HCT116 (cell line): ENCODE results near the gene UACA. TPM values are rescaled to one million over a fixed set of nuclear protein-coding genes. Genes with fewer than 3 reads are reported as not detected.
A peak's percentile ranks its signal among the peaks of the same experiment; 100 is the strongest.

Experiments
- ATAC-seq: fragments of 200-7000 bp; cut with Tn5 transposase; 2 replicates; pipeline ENCODE4 v1.9.1; 2020; ENCODE audit warnings: mild to moderate bottlenecking, moderate library complexity
- BruUV-seq: library from RNA; stranded (reverse); fragments of 400-500 nt; replicated peaks from 2 replicates; lab custom pipeline; 2021; lab: Mats Ljungman, UMichigan
- CTCF ChIA-PET: fragments of 300-600 bp; sonication (Branson Sonifier 250); formaldehyde crosslinking; loops from one replicate; lab custom pipeline; 2021; ENCODE audit warnings: antibody characterized with exemption; lab: Charles Lee
- POLR2A ChIA-PET: fragments of 300-600, 350-600 bp; sonication (Branson Sonifier 250); formaldehyde crosslinking; loops from one replicate; lab custom pipeline; 2021; ENCODE audit warnings: antibody characterized with exemption; lab: Charles Lee
- RAD21 ChIA-PET, 2 experiments: fragments of 300-600 bp; sonication (Branson Sonifier 250); formaldehyde crosslinking; loops; one replicate each; lab custom pipeline; 2023; ENCODE audit warnings: low total read pairs in 2 of 2; ENCODE audit not compliant: uncharacterized antibody in 2 of 2, unreplicated experiment in 2 of 2, low non-redundant PET in 1 of 2; lab: Charles Lee
- DNase-seq: peaks from one replicate; pipeline ENCODE4 v3.0.0-alpha.2; 2010; ENCODE audit warnings: low read depth, low spot score
- H2AFZ ChIP-seq: fragments of 200-600 bp; shearing (Covaris generic), sonication (generic); 2 replicates; pipeline ENCODE4 v1.6.1; 2017; ENCODE audit warnings: low read depth, mixed run types, mixed read lengths, antibody characterized with exemption, low read length; ENCODE audit not compliant: poor library complexity, severe bottlenecking
- H3K27ac ChIP-seq: 2 replicates; pipeline ENCODE4 v1.5.1; 2012; ENCODE audit warnings: low read depth, low read length
- H3K27me3 ChIP-seq: fragments of 200-600 bp; sonication (generic); 2 replicates; pipeline ENCODE4 v1.6.1; 2016; ENCODE audit warnings: mixed run types, low read length, mixed read lengths; ENCODE audit not compliant: insufficient read depth
- H3K36me3 ChIP-seq, 2 experiments: fragments of 200-500 bp in 1 of 2; fragments of 200-600 bp in 1 of 2; sonication (Bioruptor generic) in 1 of 2; sonication (generic) in 1 of 2; 2 replicates each; pipeline versions ENCODE4 v1.5.1 to v1.6.1; 2014 to 2016; ENCODE audit warnings: low read length in 2 of 2, inconsistent platforms in 1 of 2, mixed read lengths in 1 of 2, mixed run types in 1 of 2; ENCODE audit not compliant: insufficient read depth in 2 of 2, control insufficient read depth in 1 of 2
- H3K4me1 ChIP-seq, 2 experiments: fragments of 200-600 bp in 1 of 2; sonication (generic) in 1 of 2; 2 replicates each; pipeline versions ENCODE4 v1.5.1 to v1.6.1; 2012 to 2017; ENCODE audit warnings: low read length in 2 of 2, inconsistent platforms in 1 of 2, mild to moderate bottlenecking in 1 of 2, mixed read lengths in 1 of 2, mixed run types in 1 of 2, moderate library complexity in 1 of 2; ENCODE audit not compliant: insufficient read depth in 2 of 2, control insufficient read depth in 1 of 2
- H3K4me2 ChIP-seq: fragments of 200-600 bp; sonication (generic); 2 replicates; pipeline ENCODE4 v1.6.1; 2017; ENCODE audit warnings: mixed run types, low read length, mixed read lengths
- H3K4me3 ChIP-seq, 2 experiments: fragments of 200-600 bp in 1 of 2; sonication (generic) in 1 of 2; replicated peaks in 1 of 2; 2 replicates each; pipeline ENCODE4 v1.5.1; 2011 to 2016; ENCODE audit warnings: low read length in 2 of 2, control low read depth in 1 of 2, low read depth in 1 of 2, mild to moderate bottlenecking in 1 of 2, mixed read lengths in 1 of 2, mixed run types in 1 of 2
- H3K79me2 ChIP-seq: fragments of 200-600 bp; sonication (generic); 2 replicates; pipeline ENCODE4 v1.6.1; 2017; ENCODE audit warnings: mild to moderate bottlenecking, mixed run types, low read length, moderate library complexity, mixed read lengths; ENCODE audit not compliant: insufficient read depth
- H3K9ac ChIP-seq: fragments of 200-600 bp; sonication (generic); 2 replicates; pipeline ENCODE4 v1.6.1; 2016; ENCODE audit warnings: low read length, mixed read lengths
- H3K9me2 ChIP-seq: fragments of 200-600 bp; sonication (generic), shearing (Covaris generic); 2 replicates; pipeline ENCODE4 v1.6.1; 2017; ENCODE audit warnings: mixed run types, mild to moderate bottlenecking, moderate library complexity; ENCODE audit not compliant: insufficient read depth
- H3K9me3 ChIP-seq, 2 experiments: fragments of 200-500 bp in 1 of 2; fragments of 200-600 bp in 1 of 2; sonication (Bioruptor generic) in 1 of 2; sonication (generic) in 1 of 2; 2 replicates each; pipeline ENCODE4 v1.6.1; 2014 to 2017; ENCODE audit warnings: low read length in 2 of 2, mixed read lengths in 2 of 2, inconsistent platforms in 1 of 2, low read depth in 1 of 2, mild to moderate bottlenecking in 1 of 2, mixed run types in 1 of 2, moderate library complexity in 1 of 2; ENCODE audit not compliant: control insufficient read depth in 1 of 2, insufficient read depth in 1 of 2
- H4K20me1 ChIP-seq: fragments of 200-600 bp; sonication (generic), shearing (Covaris generic); 2 replicates; pipeline ENCODE4 v1.6.1; 2017; ENCODE audit warnings: mixed run types, mild to moderate bottlenecking, moderate library complexity; ENCODE audit not compliant: insufficient read depth
- CBX3 ChIP-seq: IDR thresholded peaks from 2 replicates; pipeline ENCODE4 v1.6.1; 2012; ENCODE audit warnings: low read depth
- CEBPB ChIP-seq: IDR thresholded peaks from 2 replicates; pipeline ENCODE4 v1.6.1; 2012; ENCODE audit warnings: low read depth
- EGR1 ChIP-seq: IDR thresholded peaks from 2 replicates; pipeline ENCODE4 v1.6.1; 2012; ENCODE audit warnings: low read depth
- ELF1 ChIP-seq: IDR thresholded peaks from 2 replicates; pipeline ENCODE4 v1.6.1; 2012; ENCODE audit warnings: low read depth, borderline replicate concordance
- EZH2 ChIP-seq: fragments of 200-600 bp; sonication (generic); IDR thresholded peaks from 2 replicates; pipeline ENCODE4 v1.6.1; 2017; ENCODE audit warnings: antibody characterized with exemption, mixed run types
- EZH2phosphoT487 ChIP-seq: fragments of 200-600 bp; IDR thresholded peaks from 2 replicates; pipeline ENCODE4 v1.6.1; 2018; ENCODE audit warnings: antibody characterized with exemption, borderline replicate concordance
- FOSL1 ChIP-seq: IDR thresholded peaks from 2 replicates; pipeline ENCODE4 v1.6.1; 2012; ENCODE audit warnings: low read depth
- JUND ChIP-seq: IDR thresholded peaks from 2 replicates; pipeline ENCODE4 v1.6.1; 2012
- POLR2A ChIP-seq: IDR thresholded peaks from 2 replicates; pipeline ENCODE4 v1.7.0; 2011; ENCODE audit warnings: borderline replicate concordance; ENCODE audit not compliant: insufficient read depth, insufficient read length; ENCODE audit errors: extremely low read depth
- POLR2AphosphoS5 ChIP-seq: IDR thresholded peaks from 2 replicates; pipeline ENCODE4 v1.6.1; 2011; ENCODE audit warnings: mild to moderate bottlenecking, low read depth, low read length, moderate library complexity
- RAD21 ChIP-seq: IDR thresholded peaks from 2 replicates; pipeline ENCODE4 v1.6.1; 2012; ENCODE audit warnings: low read depth, mild to moderate bottlenecking
- SIN3A ChIP-seq: IDR thresholded peaks from 2 replicates; pipeline ENCODE4 v1.6.1; 2012; ENCODE audit warnings: low read depth
- SP1 ChIP-seq: IDR thresholded peaks from 2 replicates; pipeline ENCODE4 v1.6.1; 2012; ENCODE audit warnings: low read depth
- SRF ChIP-seq: IDR thresholded peaks from 2 replicates; pipeline ENCODE4 v1.6.1; 2012; ENCODE audit warnings: low read depth
- TCF7L2 ChIP-seq: IDR thresholded peaks from 2 replicates; pipeline ENCODE4 v1.7.0; 2011; ENCODE audit warnings: borderline replicate concordance, inconsistent platforms; ENCODE audit not compliant: insufficient read depth, insufficient read length; ENCODE audit errors: extremely low read depth
- YY1 ChIP-seq: IDR thresholded peaks from 2 replicates; pipeline ENCODE4 v1.6.1; 2011; ENCODE audit warnings: low read length, low read depth, moderate library complexity, mild to moderate bottlenecking; ENCODE audit not compliant: insufficient replicate concordance; ENCODE audit errors: extremely low read depth
- ZFX ChIP-seq: fragments of 450-650 bp; IDR thresholded peaks from 2 replicates; pipeline ENCODE4 v1.6.1; 2017
- intact Hi-C: fragments of 100-400 bp; cut with micrococcal nuclease; formaldehyde crosslinking; loops from 2 replicates; pipeline ENCODE4 v1.10.0; 2022
- total RNA-seq: library from RNA; stranded (reverse); gene quantifications from one replicate; pipeline ENCODE4 v1.2.1, GENCODE V29; 2021; ENCODE audit not compliant: unreplicated experiment
- TF ChIP-seq, protein P1 (sequence below): IDR thresholded peaks from 2 replicates; pipeline ENCODE4 v1.6.1; 2012
- TF ChIP-seq, protein P2 (sequence below), 3 experiments: fragments of 200-600 bp in 1 of 3; sonication (generic) in 1 of 3; IDR thresholded peaks in 2 of 3; conservative IDR thresholded peaks in 1 of 3; 2 replicates each; pipeline ENCODE4 v1.5.1; 2012 to 2017; ENCODE audit warnings: low read depth in 2 of 3, low read length in 2 of 3, antibody characterized with exemption in 1 of 3, borderline replicate concordance in 1 of 3, control low read depth in 1 of 3, mild to moderate bottlenecking in 1 of 3, mixed read lengths in 1 of 3, mixed run types in 1 of 3, moderate library complexity in 1 of 3; ENCODE audit not compliant: insufficient read depth in 1 of 3

UACA gene
- total RNA-seq, 1 experiment from 2014 or later = 47.4 TPM

DNA sequence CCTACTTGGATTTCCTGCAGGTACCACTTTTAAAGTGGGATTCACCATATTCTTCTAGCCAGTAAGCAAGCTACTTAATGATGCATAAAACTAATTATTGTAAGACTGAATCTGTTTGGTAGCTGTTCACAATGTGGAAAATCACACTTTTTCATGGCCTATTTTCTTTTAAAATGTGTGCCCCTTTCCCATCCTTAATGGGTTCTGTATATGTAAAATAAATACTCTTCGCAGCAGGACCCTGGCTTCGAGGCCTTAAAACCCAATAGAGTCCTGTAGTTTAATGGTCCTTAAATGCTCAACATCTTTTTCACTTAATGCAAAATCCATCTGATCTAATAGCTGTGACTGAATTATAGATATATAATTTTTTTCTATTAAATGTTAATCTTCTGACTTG lies 111.0 kb downstream of the UACA start:
- Histone ChIP-seq H3K79me2 (no peaks in the 10 kb centered on the region), H3K9me2 (no peaks in the 10 kb centered on the region), H3K27ac (no peak overlapping the region), H3K4me1 (no peaks in the 10 kb centered on the region), H2AFZ (no peak overlapping the region), H3K9me3 (no peaks in the 10 kb centered on the region), H3K36me3 (peaks cover 0 to 3% of the 10 kb centered on the region in 2 experiments; a peak in 1 of 4 replicates), H3K4me3 (no peak overlapping the region), H3K9ac (no peak overlapping the region), H4K20me1 (no peaks in the 10 kb centered on the region), H3K4me2 (no peak overlapping the region), H3K27me3 (no peaks in the 10 kb centered on the region)
- no TSS peak for BruUV-seq
- intact Hi-C loops = no loop called here
- DNase-seq = no peak
- CTCF ChIA-PET = interaction anchor here (0.6 kb wide), 1 partner anchor 71 kb away, joined by 3 read pairs; no protein-coding TSS in a partner anchor
- RAD21 ChIA-PET = no interaction called here
- ATAC-seq = no peak
- POLR2A ChIA-PET = no interaction called here
- TF ChIP-seq SIN3A (no peak), RAD21 (no peak), ZFX (no peak), EZH2 (no peak)

DNA sequence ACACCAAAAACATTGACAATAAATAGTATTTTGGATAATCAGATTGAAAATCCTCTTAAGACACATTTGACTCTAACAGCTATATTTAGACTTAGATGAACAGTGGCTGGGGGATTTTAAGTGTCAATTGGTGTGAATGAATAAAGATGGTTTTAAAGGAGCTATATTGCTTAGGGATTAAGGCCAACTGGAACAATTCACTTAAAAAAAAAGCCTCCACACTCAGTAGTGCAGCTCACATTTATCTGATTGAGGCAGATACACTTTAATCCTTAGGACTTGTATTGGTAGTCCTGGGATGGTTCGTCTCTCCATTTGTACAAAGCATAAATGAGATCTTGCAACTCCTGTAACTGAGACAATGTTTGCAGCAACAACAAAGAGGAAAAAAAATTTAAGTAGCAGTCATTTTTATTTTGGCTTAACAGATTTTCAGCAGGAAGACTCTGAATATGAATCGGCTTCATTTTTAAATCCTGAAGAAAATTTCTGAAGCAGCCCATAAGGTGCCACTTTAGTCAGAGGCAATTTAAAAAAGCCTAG lies 112.0 kb downstream of the UACA start:
- no peak for ATAC-seq
- H3K9me3 ChIP-seq = no peaks in the 10 kb centered on the region
- no peak for DNase-seq
- no peak overlapping the region for H3K4me2 ChIP-seq
- RAD21 ChIA-PET = no interaction called here
- intact Hi-C loops = no loop called here
- H4K20me1 ChIP-seq = no peaks in the 10 kb centered on the region
- no peaks in the 10 kb centered on the region for H3K4me1 ChIP-seq
- BruUV-seq = TSS peak; percentile 6
- no peak overlapping the region for H3K4me3 ChIP-seq
- no peaks in the 10 kb centered on the region for H3K9me2 ChIP-seq
- CTCF ChIA-PET = interaction anchor here (1.2 kb wide), 1 partner anchor 15 kb away, joined by 3 read pairs; no protein-coding TSS in a partner anchor
- H3K9ac ChIP-seq = no peak overlapping the region
- peaks cover 0 to 3% of the 10 kb centered on the region in 2 experiments; a peak in 1 of 4 replicates for H3K36me3 ChIP-seq
- H3K27me3 ChIP-seq = no peaks in the 10 kb centered on the region
- no peak overlapping the region for H2AFZ ChIP-seq
- no peak overlapping the region for H3K27ac ChIP-seq
- H3K79me2 ChIP-seq = no peaks in the 10 kb centered on the region
- no peak for TF ChIP-seq SRF
- TF ChIP-seq FOSL1 = no peak
- TF ChIP-seq CEBPB = no peak
- no peak for TF ChIP-seq EZH2phosphoT487
- TF ChIP-seq, protein P1, sequence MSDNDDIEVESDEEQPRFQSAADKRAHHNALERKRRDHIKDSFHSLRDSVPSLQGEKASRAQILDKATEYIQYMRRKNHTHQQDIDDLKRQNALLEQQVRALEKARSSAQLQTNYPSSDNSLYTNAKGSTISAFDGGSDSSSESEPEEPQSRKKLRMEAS = no peak
- no peak for TF ChIP-seq SIN3A
- TF ChIP-seq POLR2AphosphoS5 = no peak
- no peak for TF ChIP-seq POLR2A
- no peak for TF ChIP-seq SP1
- TF ChIP-seq TCF7L2 = no peak
- TF ChIP-seq YY1 = no peak
- no peak for TF ChIP-seq CBX3
- no peak for TF ChIP-seq JUND
- no peak for TF ChIP-seq EGR1
- no peak for TF ChIP-seq RAD21
- no peak for TF ChIP-seq EZH2
- TF ChIP-seq ELF1 = no peak
- TF ChIP-seq, protein P2, sequence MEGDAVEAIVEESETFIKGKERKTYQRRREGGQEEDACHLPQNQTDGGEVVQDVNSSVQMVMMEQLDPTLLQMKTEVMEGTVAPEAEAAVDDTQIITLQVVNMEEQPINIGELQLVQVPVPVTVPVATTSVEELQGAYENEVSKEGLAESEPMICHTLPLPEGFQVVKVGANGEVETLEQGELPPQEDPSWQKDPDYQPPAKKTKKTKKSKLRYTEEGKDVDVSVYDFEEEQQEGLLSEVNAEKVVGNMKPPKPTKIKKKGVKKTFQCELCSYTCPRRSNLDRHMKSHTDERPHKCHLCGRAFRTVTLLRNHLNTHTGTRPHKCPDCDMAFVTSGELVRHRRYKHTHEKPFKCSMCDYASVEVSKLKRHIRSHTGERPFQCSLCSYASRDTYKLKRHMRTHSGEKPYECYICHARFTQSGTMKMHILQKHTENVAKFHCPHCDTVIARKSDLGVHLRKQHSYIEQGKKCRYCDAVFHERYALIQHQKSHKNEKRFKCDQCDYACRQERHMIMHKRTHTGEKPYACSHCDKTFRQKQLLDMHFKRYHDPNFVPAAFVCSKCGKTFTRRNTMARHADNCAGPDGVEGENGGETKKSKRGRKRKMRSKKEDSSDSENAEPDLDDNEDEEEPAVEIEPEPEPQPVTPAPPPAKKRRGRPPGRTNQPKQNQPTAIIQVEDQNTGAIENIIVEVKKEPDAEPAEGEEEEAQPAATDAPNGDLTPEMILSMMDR (IDR thresholded peaks at IDR 0.05 in 2 of 3, conservative IDR thresholded peaks at IDR 0.05 in 1 of 3; ENCODE audit: borderline replicate concordance in 1 of 3, insufficient read depth in 1 of 3, low read depth in 2 of 3, low read length in 2 of 3) = no peak
- POLR2A ChIA-PET = no interaction called here
